HepG2 (cell line): ENCODE results near the gene RIPPLY1. TPM values are rescaled to one million over a fixed set of nuclear protein-coding genes. Genes with fewer than 3 reads are reported as not detected.

Source experiments
- ATAC-seq: fragments of 200-7000 bp; cut with Tn5 transposase; 3 replicates; pipeline ENCODE4 v1.9.1; 2020; ENCODE audit warnings: mild to moderate bottlenecking, moderate library complexity
- BruUV-seq: library from RNA; stranded (reverse); fragments of 400-500 nt; replicated peaks from 2 replicates; lab custom pipeline; 2021; lab: Mats Ljungman, UMichigan
- CTCF ChIA-PET: fragments of 300-600 bp; formaldehyde crosslinking; extraction: SDS; loops from one replicate; lab custom pipeline; 2021; ENCODE audit warnings: low total read pairs, inconsistent platforms, low intra/inter-chr PET ratio; lab: Yijun Ruan, JAX
- POLR2A ChIA-PET: fragments of 350-600 bp; sonication (Branson Sonifier 250); formaldehyde crosslinking; loops from one replicate; lab custom pipeline; 2020; ENCODE audit warnings: antibody characterized with exemption, inconsistent platforms; lab: Yijun Ruan, JAX
- DNase-seq: peaks from one replicate; pipeline ENCODE4 v3.0.0-alpha.2; 2015; ENCODE audit warnings: low spot score
- FAIRE-seq: peaks from 3 replicates; lab custom pipeline; 2011; peaks lifted over from hg19 to GRCh38; lab: Jason Lieb, UNC
- H2AFZ ChIP-seq: one replicate; pipeline ENCODE4 v1.6.1; 2011; ENCODE audit warnings: low read length, inconsistent platforms
- H3K27ac ChIP-seq: fragments of 300-600 bp; 3 replicates; pipeline ENCODE4 v1.8.0; 2011; ENCODE audit warnings: mixed run types, mild to moderate bottlenecking, mixed read lengths, low read length, inconsistent platforms; ENCODE audit not compliant: insufficient read depth; ENCODE audit errors: extremely low read length
- H3K27me3 ChIP-seq, 2 experiments: fragments of 200-600 bp in 1 of 2; 2 replicates in 1 of 2; 3 replicates in 1 of 2; pipeline versions ENCODE4 v1.6.0 to v1.8.0; 2011; ENCODE audit warnings: low read length in 2 of 2, mild to moderate bottlenecking in 2 of 2, moderate library complexity in 2 of 2, inconsistent platforms in 1 of 2; ENCODE audit not compliant: insufficient read depth in 2 of 2, control insufficient read depth in 1 of 2
- H3K36me3 ChIP-seq, 2 experiments: fragments of 200-600 bp in 1 of 2; replicated peaks in 1 of 2; 2 replicates in 1 of 2; 3 replicates in 1 of 2; pipeline versions ENCODE4 v1.5.1 to v1.8.0; 2011; ENCODE audit warnings: low read length in 2 of 2, inconsistent platforms in 1 of 2; ENCODE audit not compliant: insufficient read depth in 2 of 2, control insufficient read depth in 1 of 2
- H3K4me1 ChIP-seq: 2 replicates; pipeline ENCODE4 v1.5.1; 2012; ENCODE audit warnings: low read length, inconsistent platforms; ENCODE audit not compliant: insufficient read depth
- H3K4me2 ChIP-seq: 2 replicates; pipeline ENCODE4 v1.6.0; 2011; ENCODE audit warnings: low read depth, low read length, inconsistent platforms
- H3K4me3 ChIP-seq, 3 experiments: fragments of 200-600 bp in 1 of 3; sonication (generic), shearing (Covaris generic) in 1 of 3; replicated peaks in 1 of 3; 2 replicates each; pipeline ENCODE4 v1.5.1; 2011 to 2016; ENCODE audit warnings: low read length in 3 of 3, inconsistent platforms in 2 of 3, low read depth in 2 of 3, mild to moderate bottlenecking in 2 of 3, control low read depth in 1 of 3, mixed read lengths in 1 of 3; ENCODE audit not compliant: insufficient read depth in 1 of 3
- H3K79me2 ChIP-seq: one replicate; pipeline ENCODE4 v1.6.1; 2011; ENCODE audit warnings: low read length, inconsistent platforms; ENCODE audit not compliant: insufficient read depth
- H3K9ac ChIP-seq: 2 replicates; pipeline ENCODE4 v1.6.0; 2011; ENCODE audit warnings: mild to moderate bottlenecking, low read depth, low read length, inconsistent platforms; ENCODE audit not compliant: insufficient read depth
- H3K9me3 ChIP-seq: 2 replicates; pipeline ENCODE4 v1.5.1; 2012; ENCODE audit warnings: mild to moderate bottlenecking, low read length
- H4K20me1 ChIP-seq: 2 replicates; pipeline ENCODE4 v1.6.0; 2011; ENCODE audit warnings: inconsistent platforms, mild to moderate bottlenecking, low read length, moderate library complexity; ENCODE audit not compliant: insufficient read depth
- ATRX ChIP-seq: sonication (generic); formaldehyde crosslinking; IDR thresholded peaks from 2 replicates; pipeline ENCODE4 v1.4.0; 2020; ENCODE audit warnings: missing genetic modification reagents, borderline replicate concordance
- BCL6 ChIP-seq: IDR thresholded peaks from 2 replicates; pipeline ENCODE4 v1.6.1; 2016; ENCODE audit warnings: missing genetic modification reagents, missing compliant biosample characterization
- DMTF1 ChIP-seq: sonication (generic); formaldehyde crosslinking; IDR thresholded peaks from 2 replicates; pipeline ENCODE4 v1.4.0; 2020; ENCODE audit warnings: mild to moderate bottlenecking, missing genetic modification reagents
- DZIP1 ChIP-seq: sonication (generic); formaldehyde crosslinking; IDR thresholded peaks from 2 replicates; pipeline ENCODE4 v1.5.0; 2020; ENCODE audit warnings: mild to moderate bottlenecking, missing genetic modification reagents
- ETV6 ChIP-seq: sonication (generic); formaldehyde crosslinking; conservative IDR thresholded peaks from 2 replicates; pipeline ENCODE4 v1.4.0; 2020; ENCODE audit warnings: missing genetic modification reagents
- GLMP ChIP-seq: sonication (generic); formaldehyde crosslinking; IDR thresholded peaks from 2 replicates; pipeline ENCODE4 v1.9.0; 2021; ENCODE audit warnings: missing genetic modification reagents, mild to moderate bottlenecking, borderline replicate concordance
- HNF4G ChIP-seq, 2 experiments: sonication (generic) in 1 of 2; formaldehyde crosslinking in 1 of 2; IDR thresholded peaks; 2 replicates each; pipeline versions ENCODE4 v1.4.0 to v1.6.1; 2011 to 2020; ENCODE audit warnings: borderline replicate concordance in 2 of 2, low read depth in 2 of 2, mild to moderate bottlenecking in 2 of 2, low read length in 1 of 2, missing genetic modification reagents in 1 of 2, moderate library complexity in 1 of 2
- RORA ChIP-seq: sonication (generic); formaldehyde crosslinking; IDR thresholded peaks from 2 replicates; pipeline ENCODE4 v1.5.0; 2020; ENCODE audit warnings: mild to moderate bottlenecking, missing genetic modification reagents, moderate library complexity
- ZBTB37 ChIP-seq: sonication (generic); formaldehyde crosslinking; IDR thresholded peaks from 2 replicates; pipeline ENCODE4 v1.4.0; 2020; ENCODE audit warnings: mild to moderate bottlenecking, missing genetic modification reagents
- ZNF670 ChIP-seq: sonication (generic); formaldehyde crosslinking; IDR thresholded peaks from 2 replicates; pipeline ENCODE4 v1.8.0; 2022; ENCODE audit warnings: mild to moderate bottlenecking, missing genetic modification reagents, borderline replicate concordance
- ZSCAN9 ChIP-seq: IDR thresholded peaks from 2 replicates; pipeline ENCODE4 v1.6.1; 2016; ENCODE audit warnings: borderline replicate concordance
- WGBS: methylation state at CpG from one replicate; pipeline ENCODE4 v1.1.6; 2017; ENCODE audit warnings: low lambda C conversion rate; 5-methylcytosine and 5-hydroxymethylcytosine counted together
- in situ Hi-C: cut with HindIII; loops from 2 replicates; pipeline ENCODE4 v1.10.0; 2017; ENCODE audit warnings: low pct_unique_long_range_greater_than_20kb; ENCODE audit not compliant: extremely low pct_ligation_motif_present
- intact Hi-C: fragments of 100-400 bp; cut with micrococcal nuclease; formaldehyde crosslinking; loops from one replicate; pipeline ENCODE4 v1.10.0; 2022; ENCODE audit not compliant: unreplicated experiment
- polyA plus RNA-seq, 8 experiments: library from polyadenylated mRNA; depleted of rRNA in 3 of 8; stranded (reverse) in 7 of 8; unstranded in 1 of 8; fragments of >200 nt; fragmentation: Illumina TruSeq in 4 of 8; extraction: Trizol in 4 of 8; gene quantifications; 2 replicates each; pipeline versions ENCODE4 v1.2.1 to v1.2.3, GENCODE V29; 2011 to 2016; ENCODE audit warnings: low read depth in 4 of 8, missing spikeins in 1 of 8, mixed read lengths in 1 of 8; ENCODE audit not compliant: insufficient read depth in 1 of 8
- total RNA-seq, 5 experiments: library from RNA; depleted of rRNA; stranded (reverse); fragments of >200 nt; fragmentation: Illumina TruSeq; extraction: Trizol; gene quantifications; 2 replicates each; pipeline ENCODE4 v1.2.3, GENCODE V29; 2016; ENCODE audit warnings: low read depth in 1 of 5

RIPPLY1 gene
- total and polyA plus RNA-seq, 2 of the 13 experiments (the other 11 are each of a cell fraction or from before 2014, with no cell fraction given) = 0.41 to 0.49 TPM

DNA sequence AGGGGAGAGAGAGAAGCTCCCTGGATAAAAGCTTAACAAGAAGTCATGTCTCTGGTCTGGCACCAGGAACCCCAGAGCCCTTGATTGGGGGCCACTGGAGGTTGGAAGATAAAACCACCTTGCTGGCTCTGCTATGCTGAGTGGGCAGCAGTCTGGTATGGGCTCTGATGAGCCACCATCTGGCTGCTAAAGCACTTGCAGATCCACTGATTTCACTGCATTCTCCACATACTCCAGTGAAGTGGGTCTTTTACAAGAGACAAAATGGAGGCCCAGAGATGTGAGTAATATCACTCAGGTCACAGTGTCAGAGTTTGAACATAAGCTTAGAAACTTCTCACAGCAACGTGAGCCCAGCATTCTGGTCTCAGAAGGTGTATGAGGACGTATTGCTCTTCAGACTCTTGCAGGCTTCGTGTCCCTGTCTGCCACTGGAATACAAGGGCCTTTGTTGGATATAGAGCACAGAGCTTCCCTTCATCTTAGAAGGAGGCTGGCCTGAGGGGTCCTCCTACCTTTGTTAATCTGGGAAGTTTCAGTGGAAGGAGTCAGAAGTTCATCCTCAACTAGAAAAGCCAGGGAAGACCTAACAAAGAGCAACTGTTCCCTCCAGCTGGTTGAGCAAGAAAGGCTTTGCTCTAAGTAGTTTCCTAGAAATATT lies 28.8 kb upstream of the RIPPLY1 start (continued):
- TF ChIP-seq HNF4G (IDR thresholded peaks at IDR 0.05; ENCODE audit: borderline replicate concordance, low read depth, low read length) (peak; percentile 3; the same call in 1 of the 2 replicates), HNF4G (CRISPR knock-in tag; IDR thresholded peaks at IDR 0.05; ENCODE audit: borderline replicate concordance, low read depth) (no peak), DMTF1 (CRISPR knock-in tag) (no peak), BCL6 (CRISPR knock-in tag) (peak; percentile 93), ZSCAN9 (no peak)

GRCh38 chrX:106928227-106928626 lies 25.1 kb upstream of the RIPPLY1 start:
- no TSS peak for BruUV-seq
- TF ChIP-seq DZIP1 = no peak
- no peak for TF ChIP-seq ATRX (CRISPR knock-in tag)
- TF ChIP-seq GLMP (CRISPR knock-in tag) = no peak
- no peak for TF ChIP-seq ZBTB37 (CRISPR knock-in tag)
- TF ChIP-seq ZNF670 (CRISPR knock-in tag) = no peak
- no peak for TF ChIP-seq ETV6 (CRISPR knock-in tag)
- TF ChIP-seq RORA (CRISPR knock-in tag) = no peak
- no peaks in the 10 kb centered on the region for H3K9me3 ChIP-seq
- ChIA-PET POLR2A (interaction anchor here (1.0 to 1.9 kb wide), 2 partner anchors 26 to 27 kb away, joined by 6 to 7 read pairs; partner anchors contain the start of gene RIPPLY1), CTCF (no interaction called here)
- no peak overlapping the region for H3K9ac ChIP-seq
- H3K27me3 ChIP-seq = no peaks in the 10 kb centered on the region
- intact Hi-C loops (no loop called here), in situ Hi-C loops (no loop called here)
- H3K4me1 ChIP-seq = peaks cover 54% of the 10 kb centered on the region
- H3K4me2 ChIP-seq = no peak overlapping the region
- no peak for ATAC-seq
- no peak overlapping the region for H2AFZ ChIP-seq
- H3K4me3 ChIP-seq = no peak overlapping the region
- H3K27ac ChIP-seq = no peak overlapping the region
- H4K20me1 ChIP-seq = no peaks in the 10 kb centered on the region
- no peak for DNase-seq
- H3K79me2 ChIP-seq = no peaks in the 10 kb centered on the region
- WGBS = no CpG with 5 or more reads among the region's 4 CpGs
- FAIRE-seq = no peak
- no peaks in the 10 kb centered on the region for H3K36me3 ChIP-seq
